Stimulated activated CD4-positive, alpha-beta T cell treated with anti-CD3 and anti-CD28 coated beads, TNF-alpha, amount 100 ng/mL, for 24 hours (primary cell): ENCODE measurements around the gene SCART1.
"Not testable (repeated sequence)": the region's sequence is repeated elsewhere in the genome, so short reads cannot be mapped to it uniquely, and the experiment has no call there.

ENCODE experiments used
- DNase-seq, 3 experiments: peaks; one replicate each; pipeline ENCODE4 v3.0.0-alpha.2; 2020; ENCODE audit warnings: low read depth in 3 of 3

The SCART1 gene

DNA sequence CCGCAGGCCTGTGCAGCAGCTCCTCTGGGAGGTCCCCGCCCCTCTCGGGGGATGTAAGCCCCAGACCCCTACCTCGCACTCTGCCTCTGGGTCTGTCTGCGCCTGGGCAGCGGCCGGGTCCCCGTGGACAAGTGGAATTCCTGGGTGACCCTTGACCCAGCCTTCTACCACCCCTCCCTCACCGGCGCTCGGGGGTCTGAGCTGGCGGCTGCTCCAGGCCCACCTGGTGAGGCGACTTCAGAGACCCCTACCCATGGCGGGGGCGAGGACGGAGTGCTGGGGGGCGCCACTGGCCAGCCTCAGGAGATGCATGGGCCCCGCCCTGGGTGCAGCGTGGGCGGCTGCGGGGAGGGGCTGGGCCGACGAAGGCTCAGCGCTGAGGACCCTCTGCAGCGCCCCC, 21.0 kb upstream of the SCART1 start:
- not testable (repeated sequence) for DNase-seq

DNA sequence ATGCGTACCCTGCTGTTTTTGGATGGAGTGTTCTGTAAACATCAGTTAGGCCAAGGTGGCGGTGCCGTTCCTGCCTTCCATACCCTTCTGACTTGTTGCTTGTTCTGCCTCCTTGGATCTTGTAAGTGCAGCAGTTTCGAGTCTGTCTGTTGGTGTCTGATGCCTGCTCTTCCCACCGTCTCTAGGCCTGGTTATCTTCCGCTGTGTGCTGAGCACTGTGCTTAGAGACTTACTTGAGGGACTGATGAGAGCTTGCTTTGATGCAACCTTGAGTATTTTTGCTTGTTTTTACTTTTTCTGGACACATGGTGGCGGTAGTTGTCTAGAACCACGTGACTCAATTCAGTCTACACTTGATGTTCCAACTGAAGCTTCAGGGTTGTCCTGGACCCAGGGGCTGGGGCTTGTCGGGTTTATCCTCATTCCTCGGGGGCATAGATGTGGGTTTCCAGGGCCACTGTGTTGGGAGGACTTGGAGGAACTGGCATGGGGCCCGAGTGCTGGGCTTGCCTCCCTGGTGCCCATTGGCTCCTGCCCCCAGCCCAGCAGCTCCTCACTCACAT, 15.0 kb upstream of the SCART1 start:
- no peak for DNase-seq

DNA sequence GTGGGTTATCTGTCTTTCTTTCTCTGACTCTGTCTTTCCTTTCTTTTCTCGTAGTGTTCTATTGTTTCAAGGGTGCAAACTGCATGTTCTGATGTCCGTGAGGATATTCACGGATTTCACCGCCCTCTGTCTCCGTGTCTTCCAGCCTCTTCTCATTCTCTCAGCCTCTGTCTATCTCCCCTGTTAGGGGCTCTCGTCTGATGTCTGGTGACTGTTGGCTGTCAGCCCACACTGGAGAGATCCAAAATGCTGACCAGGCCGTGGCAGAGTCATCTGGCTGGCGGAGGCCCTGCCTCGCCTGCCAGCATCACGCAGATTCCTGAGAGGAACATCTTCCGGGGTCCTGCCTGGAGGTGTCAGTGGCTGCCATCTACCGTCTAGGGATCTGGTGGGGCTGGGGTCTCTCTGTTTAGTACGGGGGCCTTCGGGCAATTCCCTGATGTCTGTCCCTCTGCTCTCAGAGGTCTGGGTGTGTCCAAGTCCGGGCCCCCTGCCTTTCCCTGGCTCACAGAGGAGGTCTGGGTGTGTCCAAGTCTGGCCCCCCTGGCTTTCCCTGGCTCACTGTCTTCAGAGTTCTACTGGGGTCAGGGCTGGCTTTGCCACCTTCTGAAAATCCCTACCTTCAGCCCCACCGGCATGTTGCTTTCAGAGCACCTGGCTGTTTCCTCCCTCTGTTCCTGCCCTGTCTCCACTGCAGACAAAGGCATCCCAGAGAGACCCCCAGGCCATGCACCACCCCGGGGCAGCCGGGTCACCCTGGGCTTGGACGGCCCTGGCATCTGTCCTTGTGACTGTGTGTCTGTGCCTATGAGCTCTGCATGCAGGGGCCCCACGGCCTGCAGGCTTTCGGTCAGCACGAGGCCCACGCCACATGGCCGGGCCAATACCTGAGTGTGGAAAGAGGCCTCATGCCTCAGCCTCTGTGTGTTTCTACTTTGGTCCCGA, 14.0 kb upstream of the SCART1 start:
- no peak for DNase-seq

DNA sequence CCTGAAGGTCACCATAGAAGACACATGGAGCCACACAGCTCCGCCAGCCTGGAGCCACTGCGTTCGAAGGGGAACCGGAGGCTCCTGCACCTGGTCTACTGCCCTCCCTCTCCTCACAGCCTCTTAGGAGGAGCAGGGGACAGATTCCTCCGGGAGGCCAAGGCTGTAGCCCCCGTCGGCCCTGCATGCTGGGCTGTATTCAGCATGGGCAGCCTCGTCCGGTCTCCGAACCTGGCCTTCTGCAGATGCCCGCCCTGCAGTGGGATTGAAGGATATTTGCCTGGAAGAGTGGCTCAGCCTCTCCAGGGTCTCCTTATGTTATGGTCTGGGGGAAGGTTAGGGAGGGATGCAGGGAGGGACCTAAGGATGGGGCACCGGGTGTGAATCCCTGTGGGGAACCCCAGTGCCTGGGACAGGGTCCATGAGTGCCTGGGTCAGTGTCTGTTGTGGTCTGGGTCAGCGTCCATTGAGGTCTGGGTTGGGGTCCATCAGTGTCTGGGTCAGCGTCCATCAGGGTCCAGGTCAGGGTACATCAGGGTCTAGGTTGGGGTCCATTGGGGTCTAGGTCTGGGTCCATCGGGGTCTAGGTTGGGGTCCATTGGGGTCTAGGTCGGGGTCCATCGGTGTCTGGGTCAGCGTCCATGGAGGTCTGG, 13.0 kb upstream of the SCART1 start:
- no peak for DNase-seq

DNA sequence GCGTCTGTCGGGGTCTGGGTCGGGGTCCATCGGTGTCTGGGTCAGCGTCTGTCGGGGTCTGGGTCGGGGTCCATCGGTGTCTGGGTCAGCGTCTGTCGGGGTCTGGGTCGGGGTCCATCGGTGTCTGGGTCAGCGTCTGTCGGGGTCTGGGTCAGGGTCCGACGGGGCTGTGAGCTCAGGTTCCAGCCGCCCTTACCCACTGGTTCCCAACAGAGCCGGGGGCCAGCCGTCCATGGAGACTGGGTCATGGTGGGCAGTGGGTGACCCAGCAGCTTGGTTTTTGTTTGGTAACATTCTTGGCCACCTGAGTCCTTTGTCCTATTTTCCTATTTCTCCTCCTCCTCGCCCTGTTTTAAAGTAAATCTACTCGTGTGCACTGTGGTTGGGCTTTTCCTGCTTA, 12.4 kb upstream of the SCART1 start:
- not testable (repeated sequence) for DNase-seq

DNA sequence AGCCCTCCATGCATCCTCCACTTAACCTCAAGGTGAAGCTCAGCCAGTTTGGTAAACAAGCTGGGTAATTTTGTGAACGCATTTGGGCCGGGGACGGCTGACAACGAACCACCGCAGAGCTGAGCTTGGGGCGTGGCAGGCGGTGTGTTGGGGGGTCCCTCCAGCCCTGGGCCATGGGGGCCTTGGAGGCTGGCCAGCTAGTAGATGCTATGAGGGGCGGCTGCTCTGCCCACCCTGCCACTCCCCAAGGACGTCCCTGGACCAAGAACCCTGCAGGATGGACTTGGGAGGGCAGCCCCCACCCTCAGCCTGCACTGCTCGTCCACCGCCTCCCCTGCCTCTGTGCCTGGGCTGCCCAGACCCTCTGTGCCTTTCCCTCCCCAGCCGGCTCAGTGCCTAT, 12.0 kb upstream of the SCART1 start:
- DNase-seq, result no peak

DNA sequence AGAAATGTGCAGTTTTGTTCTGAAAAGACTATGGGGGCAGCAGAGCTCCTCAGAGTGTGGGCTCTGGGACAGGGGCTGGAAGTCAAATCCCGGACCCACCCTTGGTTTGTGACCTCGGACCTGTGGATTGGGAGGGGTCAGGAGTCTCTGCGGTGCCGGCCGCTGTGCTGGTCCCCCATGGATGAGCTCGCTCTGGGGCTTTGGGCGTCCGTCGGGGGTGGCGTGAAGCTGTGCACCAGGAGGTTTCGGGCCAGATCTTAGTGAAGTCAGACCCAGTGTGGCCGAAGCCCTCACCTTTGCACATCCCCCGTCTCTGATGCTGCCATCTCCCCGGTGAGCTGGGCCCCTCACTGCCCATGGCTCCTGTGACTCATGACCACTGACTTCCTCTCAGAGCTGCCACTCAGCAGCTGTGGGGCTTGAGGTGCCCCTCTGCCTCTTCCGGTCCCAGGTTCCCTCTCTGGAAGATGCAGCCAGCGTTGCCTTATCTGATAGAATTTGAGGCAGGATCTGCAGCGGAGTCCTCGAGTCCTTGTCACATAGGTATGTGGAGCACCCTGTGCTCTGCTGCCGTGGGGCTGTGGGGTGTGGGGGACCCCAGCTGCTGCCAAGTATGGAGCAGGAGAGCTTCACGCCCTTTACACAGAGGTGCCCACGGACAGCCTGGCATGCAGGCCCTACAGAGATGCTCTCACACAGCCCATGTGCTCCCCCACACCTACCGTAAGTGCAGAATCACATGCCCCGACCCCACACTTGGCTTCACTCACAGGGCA, 11.4 kb upstream of the SCART1 start:
- DNase-seq, result no peak

DNA sequence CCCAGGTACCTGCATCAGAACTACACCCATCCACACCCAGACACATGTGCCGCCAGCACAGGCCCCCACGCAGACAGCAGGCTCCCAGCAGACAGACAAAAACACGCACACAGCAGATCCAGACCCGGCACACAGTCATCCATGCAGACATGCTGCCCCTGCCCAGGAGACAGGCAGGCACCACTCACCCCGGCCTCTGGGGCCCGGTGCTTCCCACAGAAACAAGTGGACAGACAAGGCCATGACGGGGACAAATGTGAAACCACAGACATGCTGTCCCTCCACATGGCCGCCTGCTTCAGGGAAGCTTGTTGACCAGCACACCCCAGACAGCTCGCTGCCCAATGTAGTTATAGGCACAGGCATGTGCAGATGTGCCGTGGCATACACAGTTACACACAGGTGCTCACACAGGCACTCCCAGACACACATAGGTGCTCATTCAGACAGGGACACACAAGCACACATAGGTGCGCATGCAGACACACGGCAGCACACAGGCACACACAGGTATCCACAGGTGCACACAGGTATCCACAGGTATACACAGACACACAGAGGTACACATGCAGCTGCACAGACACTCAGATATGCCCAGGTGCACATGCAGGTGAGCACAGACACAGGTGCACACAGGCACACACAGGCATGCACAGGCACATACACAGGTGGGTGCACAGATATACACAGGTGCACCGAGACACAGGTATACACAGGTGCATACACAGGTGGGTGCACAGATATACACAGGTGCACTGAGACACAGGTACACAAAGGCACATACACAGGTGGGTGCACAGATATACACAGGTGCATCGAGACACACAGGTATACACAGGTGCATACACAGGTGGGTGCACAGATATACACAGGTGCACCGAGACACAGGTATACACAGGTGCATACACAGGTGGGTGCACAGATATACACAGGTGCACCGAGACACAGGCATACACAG, 10.5 kb upstream of the SCART1 start:
- DNase-seq, result no peak

DNA sequence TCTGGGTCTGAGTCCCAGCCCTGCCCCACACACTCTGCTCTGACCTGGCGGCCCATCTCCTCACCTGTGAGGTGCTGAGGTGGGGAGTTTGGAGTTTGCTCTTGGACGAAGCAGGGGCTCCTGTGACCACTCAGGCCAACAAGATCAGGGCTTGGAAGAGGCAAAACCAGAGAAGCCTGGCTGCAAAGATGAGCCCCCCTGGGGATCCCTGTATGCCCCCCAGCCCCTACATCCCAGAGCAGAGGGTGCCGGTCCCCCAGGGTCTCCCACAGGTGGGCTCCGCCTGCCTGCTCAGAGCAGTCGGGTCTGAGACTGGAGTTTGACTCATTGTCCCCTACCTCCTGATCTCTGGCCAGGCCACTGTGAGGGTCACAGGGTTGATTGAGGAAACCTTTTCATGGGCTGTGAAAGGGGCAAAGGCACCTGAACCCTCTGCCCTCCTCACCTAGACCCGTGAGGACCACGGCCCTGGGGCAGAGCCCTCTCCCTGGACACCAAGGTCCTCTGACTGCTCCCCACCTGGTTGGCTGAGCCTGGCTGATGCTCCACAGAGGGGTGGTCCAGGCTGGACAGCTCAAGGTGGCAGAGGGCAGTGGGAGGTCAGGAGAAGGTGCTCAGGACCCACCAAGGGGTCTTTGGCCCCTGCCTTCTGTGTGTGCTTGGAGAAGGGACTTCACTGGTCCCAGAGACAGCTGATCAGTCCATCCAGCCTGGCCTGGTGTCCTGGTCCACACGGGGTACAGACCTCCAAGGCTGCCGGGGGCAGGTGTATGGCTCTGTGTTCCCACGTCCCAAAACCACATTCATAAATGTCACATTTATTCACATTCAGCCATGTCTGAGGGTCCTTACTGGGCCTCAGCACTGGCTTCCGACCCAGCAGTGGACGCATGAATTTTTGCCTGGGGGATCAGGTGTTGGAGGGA, 9.1 kb upstream of the SCART1 start:
- no peak for DNase-seq

DNA sequence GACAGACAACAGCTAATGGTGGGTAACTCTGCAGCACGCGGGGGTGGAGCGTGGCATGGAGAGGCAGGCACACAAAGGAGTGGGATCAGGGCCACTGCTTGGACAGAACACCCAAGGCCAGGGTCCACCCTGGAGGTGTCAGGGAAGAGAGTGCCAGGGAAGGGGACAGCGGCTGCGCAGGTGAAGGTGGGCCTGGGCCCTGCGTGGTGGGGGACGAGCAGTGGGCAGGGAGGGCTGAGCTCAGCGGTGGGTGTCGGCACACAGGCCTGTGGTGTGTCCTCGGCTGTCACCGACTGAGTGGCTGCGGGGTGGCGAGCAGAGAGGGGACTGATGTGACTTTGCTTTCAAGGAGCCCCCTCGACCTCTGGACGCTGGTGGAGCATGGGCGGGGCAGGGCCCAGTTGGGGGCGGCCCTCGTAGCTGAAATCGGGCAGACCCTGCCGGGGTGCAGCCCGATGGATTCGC, 8.4 kb upstream of the SCART1 start:
- no peak for DNase-seq

DNA sequence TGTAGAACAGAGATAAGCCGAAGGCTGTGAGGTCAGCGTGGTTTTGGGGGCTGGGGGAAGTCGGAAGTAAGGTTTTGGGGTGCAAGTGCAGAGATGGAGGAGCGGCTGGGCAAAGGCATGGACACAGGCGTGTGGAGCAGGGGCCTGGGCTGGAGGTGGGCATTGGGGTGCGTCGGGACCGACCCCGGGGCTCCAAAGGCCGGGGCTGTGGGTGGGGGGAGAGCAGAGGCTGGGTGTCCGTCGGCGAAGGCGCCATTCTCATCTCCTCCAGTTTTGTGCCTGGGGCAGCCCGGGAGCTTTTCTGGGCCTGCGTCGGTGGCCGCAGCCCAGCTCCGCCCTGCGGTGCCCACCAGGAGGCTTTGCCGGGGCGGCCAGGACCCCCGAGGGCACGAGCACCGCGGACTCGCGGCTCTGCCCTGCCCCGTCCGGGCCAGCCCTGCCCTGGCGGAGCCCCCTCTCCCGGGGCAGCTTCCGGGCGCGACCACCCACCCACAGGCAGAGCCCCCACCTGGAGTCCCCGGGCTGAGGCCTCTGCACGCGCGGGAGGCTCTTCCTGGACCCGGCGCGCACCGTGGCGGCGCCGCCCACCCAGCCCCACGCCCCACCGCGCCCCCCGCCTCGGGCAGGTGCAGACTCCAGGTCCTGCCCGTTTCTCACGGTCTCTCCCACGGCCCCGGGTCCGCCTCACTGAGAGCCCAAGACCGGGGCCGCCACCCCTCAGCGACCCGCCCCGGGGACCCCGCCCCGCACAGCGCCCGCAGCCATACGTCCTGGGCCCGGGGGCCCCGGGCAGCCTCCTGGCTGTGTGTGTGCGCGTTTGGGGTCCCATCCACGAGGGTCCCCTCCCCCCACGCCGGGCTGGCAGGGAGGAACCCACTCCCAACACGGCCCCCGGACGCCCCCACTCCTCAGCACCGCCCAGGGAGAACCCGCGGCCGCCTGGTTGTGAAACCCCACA, 7.7 kb upstream of the SCART1 start:
- no peak for DNase-seq

DNA sequence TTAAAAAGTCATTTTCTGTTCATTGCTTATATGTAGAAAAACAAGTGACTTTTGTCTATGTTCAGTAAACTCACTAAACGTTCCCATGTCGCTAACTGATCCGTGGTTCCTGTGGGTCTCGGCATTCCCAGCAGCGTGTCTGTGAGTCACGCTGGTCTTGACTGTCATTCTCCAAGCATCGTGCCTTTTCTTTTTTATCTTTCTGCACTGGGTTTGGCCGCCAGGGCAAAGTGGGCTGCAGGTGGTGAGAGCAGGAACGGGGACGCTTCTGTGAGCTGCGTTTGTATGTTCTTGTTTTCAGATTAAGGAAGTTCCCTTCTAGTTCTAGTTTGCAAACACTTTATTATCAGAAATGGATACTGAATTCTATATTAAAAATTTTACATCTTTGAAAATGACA, 6.8 kb upstream of the SCART1 start:
- no peak for DNase-seq

DNA sequence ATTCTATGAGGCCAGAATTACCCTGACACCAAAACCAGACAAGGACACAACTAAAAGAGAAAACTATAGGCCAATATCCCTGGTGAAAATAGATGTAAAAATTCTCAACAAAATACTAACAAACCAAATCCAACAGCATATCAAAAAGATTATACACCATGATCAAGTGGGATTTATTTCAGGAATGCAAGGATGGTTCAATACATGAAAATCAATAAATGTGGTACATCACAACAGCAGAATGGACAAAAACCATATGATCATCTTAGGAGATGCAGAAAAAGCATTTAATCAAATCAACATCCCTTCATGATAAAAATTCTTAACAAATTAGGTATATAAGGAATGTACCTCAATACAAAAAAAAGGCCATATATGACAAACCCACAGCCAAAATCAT, 5.6 kb upstream of the SCART1 start:
- no peak for DNase-seq

DNA sequence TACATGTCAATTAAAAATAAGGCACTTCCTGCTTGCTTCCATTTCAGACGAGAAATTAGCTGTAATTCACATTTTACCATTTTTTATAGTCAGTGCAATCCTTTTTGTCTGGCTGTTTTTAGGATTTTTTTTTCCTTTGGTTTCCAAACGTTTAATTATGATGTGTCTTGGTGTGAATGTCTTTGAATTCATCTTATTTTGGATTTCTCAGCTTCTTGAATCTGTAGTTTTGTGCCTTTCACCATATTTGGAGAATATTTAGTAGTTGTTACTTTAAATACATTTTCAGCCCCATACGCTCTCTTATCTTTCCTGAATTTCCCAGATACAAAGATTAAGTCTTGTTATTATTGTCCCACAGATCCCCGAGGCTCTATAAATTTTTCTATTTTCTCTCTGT, 2.4 kb upstream of the SCART1 start:
- DNase-seq, result no peak

DNA sequence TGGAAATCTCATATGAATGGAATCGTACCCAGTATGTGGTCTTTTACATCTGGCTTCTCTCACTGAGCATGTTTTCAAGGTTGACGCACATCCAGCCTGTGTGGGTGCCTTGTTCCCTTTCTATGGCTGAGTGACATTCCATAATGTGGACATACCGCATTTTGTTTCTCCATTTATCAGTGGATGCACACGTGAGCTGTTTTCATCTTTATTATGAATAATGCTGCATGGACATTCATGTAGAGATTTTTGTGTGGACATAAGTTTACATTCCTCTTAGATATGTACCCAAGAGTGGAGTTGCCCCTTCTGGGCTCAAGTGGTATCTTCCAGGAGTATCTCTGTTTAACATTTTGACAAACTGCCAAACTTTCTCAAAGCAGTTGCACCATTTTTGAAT, 1.3 kb upstream of the SCART1 start:
- DNase-seq, result no peak

DNA sequence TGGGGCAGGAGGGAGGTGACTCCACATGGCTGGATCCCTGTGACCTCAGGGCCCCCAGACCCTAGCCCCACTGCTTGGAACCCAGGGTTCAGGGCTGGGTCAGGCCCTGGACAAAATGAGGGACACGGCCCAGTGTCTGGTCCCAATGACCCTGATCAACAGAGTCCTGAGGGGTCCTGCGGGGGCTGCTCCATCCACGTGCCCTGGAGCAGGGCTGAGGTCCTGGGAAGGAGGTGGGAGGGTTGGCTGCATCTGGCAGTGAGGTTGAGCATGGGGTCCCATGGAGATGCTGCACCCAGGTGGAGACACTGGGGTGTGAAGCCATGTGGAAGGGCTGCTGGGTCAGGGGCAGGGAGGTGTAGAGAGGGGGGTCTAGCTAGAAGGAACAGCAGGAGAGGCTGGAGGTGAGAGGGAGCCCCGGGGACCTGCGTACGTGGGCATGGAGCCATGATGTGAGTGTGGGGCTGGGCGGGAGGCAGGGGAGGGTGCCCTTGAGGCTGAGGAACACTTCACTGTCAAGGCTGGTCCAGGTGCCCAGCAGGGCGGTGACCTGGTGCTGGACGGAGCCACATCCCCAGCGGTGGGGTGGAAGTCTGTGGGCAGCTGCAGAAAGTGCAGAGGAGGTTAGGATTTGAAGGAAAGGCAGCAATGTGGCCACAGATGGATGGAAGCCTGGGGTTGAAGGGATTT, 604 bp downstream of the SCART1 start:
- no peak for DNase-seq

DNA sequence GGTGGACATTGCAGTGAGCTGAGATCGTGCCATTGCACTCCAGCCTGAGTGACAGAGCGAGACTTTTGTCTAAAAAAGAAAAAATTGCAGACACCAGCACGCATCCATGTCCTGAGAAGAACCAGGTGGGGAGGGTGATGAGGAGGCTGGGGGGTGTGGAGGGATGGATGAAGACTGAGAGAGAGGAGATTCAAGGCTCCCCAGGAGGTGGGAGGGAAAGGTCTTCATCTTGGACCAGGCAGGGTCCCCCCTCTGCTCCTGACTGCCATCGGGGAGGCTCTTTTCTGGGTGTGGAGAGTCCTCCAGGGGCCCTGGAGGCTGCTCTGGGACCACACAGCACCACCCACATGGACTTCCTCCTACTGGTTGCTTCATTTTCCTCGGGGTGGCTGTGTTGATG, 1.5 kb downstream of the SCART1 start:
- DNase-seq, result no peak

DNA sequence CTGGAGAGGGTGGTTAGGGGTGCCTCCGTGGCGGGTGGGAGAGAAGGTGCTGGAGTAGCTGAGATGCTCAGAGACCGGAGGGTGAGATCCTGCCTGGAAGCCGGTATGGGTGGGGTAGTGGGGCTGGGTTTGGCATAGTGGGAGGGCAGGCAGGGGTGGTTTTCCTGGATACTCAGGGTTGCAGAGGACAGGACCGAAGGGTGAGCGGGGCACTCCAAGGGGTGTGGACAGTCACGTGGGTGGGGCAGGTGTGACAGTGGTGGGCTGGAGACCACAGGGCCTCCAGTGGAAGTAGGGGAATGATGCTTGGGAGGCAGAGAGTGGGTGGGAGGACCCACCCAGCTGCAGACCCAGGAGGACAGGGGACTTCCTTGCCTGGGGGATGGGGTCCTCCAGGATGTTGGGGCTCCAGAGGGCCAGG, 1.9 kb downstream of the SCART1 start:
- no peak for DNase-seq
